WTC11 (cell line): ENCODE data around the gene MID2. TPM values are rescaled to one million over a fixed set of nuclear protein-coding genes. Genes with fewer than 3 reads are reported as not detected.

Source experiments
- ATAC-seq: fragments of 200-7000 bp; cut with Tn5 transposase; 2 replicates; pipeline ENCODE4 v1.10.0; 2021; ENCODE audit warnings: mild to moderate bottlenecking, moderate library complexity
- CTCF ChIA-PET: fragments of 300-600 bp; sonication (Branson Sonifier 250); formaldehyde crosslinking; loops from one replicate; lab custom pipeline; 2021; ENCODE audit warnings: antibody characterized with exemption; lab: Charles Lee
- POLR2A ChIA-PET: fragments of 350-600 bp; sonication (Branson Sonifier 250); formaldehyde crosslinking; loops from one replicate; lab custom pipeline; 2021; ENCODE audit warnings: antibody characterized with exemption; lab: Charles Lee
- DNase-seq: peaks from one replicate; pipeline ENCODE4 v3.0.0; 2021; ENCODE audit warnings: low spot score
- H3K27ac Mint-ChIP-seq: 2 replicates; pipeline ENCODE4 v1.8.0; 2021; ENCODE audit warnings: mixed read lengths
- H3K27me3 Mint-ChIP-seq: 2 replicates; pipeline ENCODE4 v1.8.0; 2021; ENCODE audit warnings: low read depth, mild to moderate bottlenecking, moderate library complexity, mixed read lengths
- H3K36me3 Mint-ChIP-seq: 2 replicates; pipeline ENCODE4 v1.8.0; 2021; ENCODE audit warnings: mixed read lengths
- H3K4me1 Mint-ChIP-seq: 2 replicates; pipeline ENCODE4 v1.8.0; 2022; ENCODE audit warnings: mixed read lengths
- H3K4me3 Mint-ChIP-seq: 2 replicates; pipeline ENCODE4 v1.8.0; 2021; ENCODE audit warnings: mild to moderate bottlenecking, moderate library complexity, mixed read lengths
- H3K9me3 Mint-ChIP-seq: 2 replicates; pipeline ENCODE4 v1.8.0; 2021; ENCODE audit warnings: mixed read lengths
- ESRRA ChIP-seq: sonication (generic); formaldehyde crosslinking; IDR thresholded peaks from 2 replicates; pipeline ENCODE4 v1.8.1; 2022; ENCODE audit warnings: mild to moderate bottlenecking, missing genetic modification reagents, borderline replicate concordance
- FOXP1 ChIP-seq: sonication (generic); formaldehyde crosslinking; IDR thresholded peaks from 2 replicates; pipeline ENCODE4 v1.8.0; 2022; ENCODE audit warnings: missing genetic modification reagents, mild to moderate bottlenecking, moderate library complexity, borderline replicate concordance
- JAZF1 ChIP-seq: fragments of 250-450 bp; sonication (Bioruptor Pico); IDR thresholded peaks from 2 replicates; pipeline ENCODE4 v1.9.0; 2021; ENCODE audit warnings: moderate library complexity, mild to moderate bottlenecking, inconsistent platforms
- JUN ChIP-seq: sonication (generic); formaldehyde crosslinking; IDR thresholded peaks from 2 replicates; pipeline ENCODE4 v1.8.0; 2023; ENCODE audit warnings: mild to moderate bottlenecking, missing genetic modification reagents
- SMAD3 ChIP-seq: sonication (generic); formaldehyde crosslinking; IDR thresholded peaks from 2 replicates; pipeline ENCODE4 v1.8.0; 2022; ENCODE audit warnings: missing genetic modification reagents, mild to moderate bottlenecking, borderline replicate concordance
- ZNF317 ChIP-seq: sonication (generic); formaldehyde crosslinking; IDR thresholded peaks from 2 replicates; pipeline ENCODE4 v1.8.1; 2023; ENCODE audit warnings: low read depth, mild to moderate bottlenecking, moderate library complexity, missing genetic modification reagents, borderline replicate concordance
- total RNA-seq: library from RNA; stranded (reverse); gene quantifications from 3 replicates; pipeline ENCODE4 v1.2.3, GENCODE V29; 2021
- TF ChIP-seq, protein P1 (sequence below): sonication (generic); formaldehyde crosslinking; IDR thresholded peaks from 2 replicates; pipeline ENCODE4 v1.8.0; 2023; ENCODE audit warnings: missing genetic modification reagents
- TF ChIP-seq, protein P2 (sequence below): sonication (generic); formaldehyde crosslinking; IDR thresholded peaks from 2 replicates; pipeline ENCODE4 v1.8.1; 2022; ENCODE audit warnings: low read depth, missing genetic modification reagents, borderline replicate concordance
- TF ChIP-seq, protein P3 (sequence below): sonication (generic); formaldehyde crosslinking; IDR thresholded peaks from 2 replicates; pipeline ENCODE4 v1.8.1; 2022; ENCODE audit warnings: mild to moderate bottlenecking, moderate library complexity, missing genetic modification reagents
- TF ChIP-seq, protein P4 (sequence below): fragments of 250-450 bp; sonication (Bioruptor Pico); IDR thresholded peaks from 2 replicates; pipeline ENCODE4 v1.9.0; 2021; ENCODE audit warnings: mild to moderate bottlenecking, borderline replicate concordance
- TF ChIP-seq, protein P5 (sequence below): sonication (generic); formaldehyde crosslinking; IDR thresholded peaks from 2 replicates; pipeline ENCODE4 v1.8.1; 2022; ENCODE audit warnings: low read depth, mild to moderate bottlenecking, moderate library complexity, missing genetic modification reagents, borderline replicate concordance
- TF ChIP-seq, protein P6 (sequence below): sonication (generic); formaldehyde crosslinking; IDR thresholded peaks from 2 replicates; pipeline ENCODE4 v1.8.1; 2022; ENCODE audit warnings: mild to moderate bottlenecking, missing genetic modification reagents, moderate library complexity, borderline replicate concordance
- TF ChIP-seq, protein P7 (sequence below): sonication (generic); formaldehyde crosslinking; IDR thresholded peaks from 2 replicates; pipeline ENCODE4 v1.8.1; 2023; ENCODE audit warnings: mild to moderate bottlenecking, moderate library complexity, missing genetic modification reagents

MID2 gene
- total RNA-seq, 1 experiment from 2014 or later: 6.4 TPM

DNA sequence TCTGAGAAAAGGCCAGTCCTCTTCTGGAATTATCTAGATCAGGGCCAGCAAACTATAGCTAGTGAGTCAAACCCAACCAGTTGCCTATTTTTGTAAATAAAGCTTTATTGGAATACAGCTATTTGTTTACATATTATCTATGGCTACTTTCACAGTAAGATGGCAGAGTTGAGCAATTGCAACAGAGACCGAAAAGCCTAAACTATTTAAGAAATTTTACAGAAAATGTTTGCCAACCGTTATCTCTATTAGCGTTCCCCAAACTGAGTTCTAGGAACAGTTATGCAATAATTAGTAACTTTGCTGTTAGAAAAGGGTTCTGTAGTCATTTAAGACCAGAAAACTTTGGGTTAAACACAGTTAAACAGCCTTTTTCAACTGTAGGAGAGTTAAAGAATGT lies 146.0 kb downstream of the MID2 start:
- CTCF ChIA-PET: no interaction called here
- no peaks in the 10 kb centered on the region for H3K27me3 Mint-ChIP-seq
- no peak for DNase-seq

More for the DNA sequence above, 146.0 kb downstream of the MID2 start:
- POLR2A ChIA-PET: no interaction called here
- H3K9me3 Mint-ChIP-seq: peaks cover 4% of the 10 kb centered on the region; the same call in 1 of the 2 replicates
- H3K4me1 Mint-ChIP-seq: peaks cover 26% of the 10 kb centered on the region
- H3K27ac Mint-ChIP-seq: no peak overlapping the region
- no peak for TF ChIP-seq JUN
- no peak for TF ChIP-seq ESRRA (CRISPR knock-in tag)
- TF ChIP-seq, protein P1, sequence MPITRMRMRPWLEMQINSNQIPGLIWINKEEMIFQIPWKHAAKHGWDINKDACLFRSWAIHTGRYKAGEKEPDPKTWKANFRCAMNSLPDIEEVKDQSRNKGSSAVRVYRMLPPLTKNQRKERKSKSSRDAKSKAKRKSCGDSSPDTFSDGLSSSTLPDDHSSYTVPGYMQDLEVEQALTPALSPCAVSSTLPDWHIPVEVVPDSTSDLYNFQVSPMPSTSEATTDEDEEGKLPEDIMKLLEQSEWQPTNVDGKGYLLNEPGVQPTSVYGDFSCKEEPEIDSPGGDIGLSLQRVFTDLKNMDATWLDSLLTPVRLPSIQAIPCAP (CRISPR knock-in tag): no peak
- TF ChIP-seq, protein P2, sequence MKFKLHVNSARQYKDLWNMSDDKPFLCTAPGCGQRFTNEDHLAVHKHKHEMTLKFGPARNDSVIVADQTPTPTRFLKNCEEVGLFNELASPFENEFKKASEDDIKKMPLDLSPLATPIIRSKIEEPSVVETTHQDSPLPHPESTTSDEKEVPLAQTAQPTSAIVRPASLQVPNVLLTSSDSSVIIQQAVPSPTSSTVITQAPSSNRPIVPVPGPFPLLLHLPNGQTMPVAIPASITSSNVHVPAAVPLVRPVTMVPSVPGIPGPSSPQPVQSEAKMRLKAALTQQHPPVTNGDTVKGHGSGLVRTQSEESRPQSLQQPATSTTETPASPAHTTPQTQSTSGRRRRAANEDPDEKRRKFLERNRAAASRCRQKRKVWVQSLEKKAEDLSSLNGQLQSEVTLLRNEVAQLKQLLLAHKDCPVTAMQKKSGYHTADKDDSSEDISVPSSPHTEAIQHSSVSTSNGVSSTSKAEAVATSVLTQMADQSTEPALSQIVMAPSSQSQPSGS (CRISPR knock-in tag): no peak
- TF ChIP-seq, protein P3, sequence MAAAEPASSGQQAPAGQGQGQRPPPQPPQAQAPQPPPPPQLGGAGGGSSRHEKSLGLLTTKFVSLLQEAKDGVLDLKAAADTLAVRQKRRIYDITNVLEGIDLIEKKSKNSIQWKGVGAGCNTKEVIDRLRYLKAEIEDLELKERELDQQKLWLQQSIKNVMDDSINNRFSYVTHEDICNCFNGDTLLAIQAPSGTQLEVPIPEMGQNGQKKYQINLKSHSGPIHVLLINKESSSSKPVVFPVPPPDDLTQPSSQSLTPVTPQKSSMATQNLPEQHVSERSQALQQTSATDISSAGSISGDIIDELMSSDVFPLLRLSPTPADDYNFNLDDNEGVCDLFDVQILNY (CRISPR knock-in tag): no peak
- TF ChIP-seq ZNF317 (CRISPR knock-in tag): no peak
- TF ChIP-seq, protein P4, sequence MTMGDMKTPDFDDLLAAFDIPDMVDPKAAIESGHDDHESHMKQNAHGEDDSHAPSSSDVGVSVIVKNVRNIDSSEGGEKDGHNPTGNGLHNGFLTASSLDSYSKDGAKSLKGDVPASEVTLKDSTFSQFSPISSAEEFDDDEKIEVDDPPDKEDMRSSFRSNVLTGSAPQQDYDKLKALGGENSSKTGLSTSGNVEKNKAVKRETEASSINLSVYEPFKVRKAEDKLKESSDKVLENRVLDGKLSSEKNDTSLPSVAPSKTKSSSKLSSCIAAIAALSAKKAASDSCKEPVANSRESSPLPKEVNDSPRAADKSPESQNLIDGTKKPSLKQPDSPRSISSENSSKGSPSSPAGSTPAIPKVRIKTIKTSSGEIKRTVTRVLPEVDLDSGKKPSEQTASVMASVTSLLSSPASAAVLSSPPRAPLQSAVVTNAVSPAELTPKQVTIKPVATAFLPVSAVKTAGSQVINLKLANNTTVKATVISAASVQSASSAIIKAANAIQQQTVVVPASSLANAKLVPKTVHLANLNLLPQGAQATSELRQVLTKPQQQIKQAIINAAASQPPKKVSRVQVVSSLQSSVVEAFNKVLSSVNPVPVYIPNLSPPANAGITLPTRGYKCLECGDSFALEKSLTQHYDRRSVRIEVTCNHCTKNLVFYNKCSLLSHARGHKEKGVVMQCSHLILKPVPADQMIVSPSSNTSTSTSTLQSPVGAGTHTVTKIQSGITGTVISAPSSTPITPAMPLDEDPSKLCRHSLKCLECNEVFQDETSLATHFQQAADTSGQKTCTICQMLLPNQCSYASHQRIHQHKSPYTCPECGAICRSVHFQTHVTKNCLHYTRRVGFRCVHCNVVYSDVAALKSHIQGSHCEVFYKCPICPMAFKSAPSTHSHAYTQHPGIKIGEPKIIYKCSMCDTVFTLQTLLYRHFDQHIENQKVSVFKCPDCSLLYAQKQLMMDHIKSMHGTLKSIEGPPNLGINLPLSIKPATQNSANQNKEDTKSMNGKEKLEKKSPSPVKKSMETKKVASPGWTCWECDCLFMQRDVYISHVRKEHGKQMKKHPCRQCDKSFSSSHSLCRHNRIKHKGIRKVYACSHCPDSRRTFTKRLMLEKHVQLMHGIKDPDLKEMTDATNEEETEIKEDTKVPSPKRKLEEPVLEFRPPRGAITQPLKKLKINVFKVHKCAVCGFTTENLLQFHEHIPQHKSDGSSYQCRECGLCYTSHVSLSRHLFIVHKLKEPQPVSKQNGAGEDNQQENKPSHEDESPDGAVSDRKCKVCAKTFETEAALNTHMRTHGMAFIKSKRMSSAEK (CRISPR knock-in tag): no peak
- TF ChIP-seq FOXP1 (CRISPR knock-in tag): no peak
- TF ChIP-seq, protein P5, sequence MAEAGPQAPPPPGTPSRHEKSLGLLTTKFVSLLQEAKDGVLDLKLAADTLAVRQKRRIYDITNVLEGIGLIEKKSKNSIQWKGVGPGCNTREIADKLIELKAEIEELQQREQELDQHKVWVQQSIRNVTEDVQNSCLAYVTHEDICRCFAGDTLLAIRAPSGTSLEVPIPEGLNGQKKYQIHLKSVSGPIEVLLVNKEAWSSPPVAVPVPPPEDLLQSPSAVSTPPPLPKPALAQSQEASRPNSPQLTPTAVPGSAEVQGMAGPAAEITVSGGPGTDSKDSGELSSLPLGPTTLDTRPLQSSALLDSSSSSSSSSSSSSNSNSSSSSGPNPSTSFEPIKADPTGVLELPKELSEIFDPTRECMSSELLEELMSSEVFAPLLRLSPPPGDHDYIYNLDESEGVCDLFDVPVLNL: no peak
- TF ChIP-seq, protein P6, sequence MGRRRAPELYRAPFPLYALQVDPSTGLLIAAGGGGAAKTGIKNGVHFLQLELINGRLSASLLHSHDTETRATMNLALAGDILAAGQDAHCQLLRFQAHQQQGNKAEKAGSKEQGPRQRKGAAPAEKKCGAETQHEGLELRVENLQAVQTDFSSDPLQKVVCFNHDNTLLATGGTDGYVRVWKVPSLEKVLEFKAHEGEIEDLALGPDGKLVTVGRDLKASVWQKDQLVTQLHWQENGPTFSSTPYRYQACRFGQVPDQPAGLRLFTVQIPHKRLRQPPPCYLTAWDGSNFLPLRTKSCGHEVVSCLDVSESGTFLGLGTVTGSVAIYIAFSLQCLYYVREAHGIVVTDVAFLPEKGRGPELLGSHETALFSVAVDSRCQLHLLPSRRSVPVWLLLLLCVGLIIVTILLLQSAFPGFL (CRISPR knock-in tag): no peak
- no peak for TF ChIP-seq SMAD3 (CRISPR knock-in tag)
- TF ChIP-seq, protein P7, sequence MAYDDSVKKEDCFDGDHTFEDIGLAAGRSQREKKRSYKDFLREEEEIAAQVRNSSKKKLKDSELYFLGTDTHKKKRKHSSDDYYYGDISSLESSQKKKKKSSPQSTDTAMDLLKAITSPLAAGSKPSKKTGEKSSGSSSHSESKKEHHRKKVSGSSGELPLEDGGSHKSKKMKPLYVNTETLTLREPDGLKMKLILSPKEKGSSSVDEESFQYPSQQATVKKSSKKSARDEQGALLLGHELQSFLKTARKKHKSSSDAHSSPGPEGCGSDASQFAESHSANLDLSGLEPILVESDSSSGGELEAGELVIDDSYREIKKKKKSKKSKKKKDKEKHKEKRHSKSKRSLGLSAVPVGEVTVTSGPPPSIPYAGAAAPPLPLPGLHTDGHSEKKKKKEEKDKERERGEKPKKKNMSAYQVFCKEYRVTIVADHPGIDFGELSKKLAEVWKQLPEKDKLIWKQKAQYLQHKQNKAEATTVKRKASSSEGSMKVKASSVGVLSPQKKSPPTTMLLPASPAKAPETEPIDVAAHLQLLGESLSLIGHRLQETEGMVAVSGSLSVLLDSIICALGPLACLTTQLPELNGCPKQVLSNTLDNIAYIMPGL (CRISPR knock-in tag): no peak
- no peak for TF ChIP-seq JAZF1 (CRISPR knock-in tag)
- no peak overlapping the region for H3K4me3 Mint-ChIP-seq
- peaks cover 18% of the 10 kb centered on the region for H3K36me3 Mint-ChIP-seq
- ATAC-seq: no peak

Other genes with a start within 250 kb of the MID2 start
- 106 to 126 TPM (median 107 TPM) in 3 replicates for gene PRPS1, start 197.4 kb upstream of the MID2 start, total RNA-seq
- 14.5 to 15.9 TPM (median 15.7 TPM) in 3 replicates for gene TSC22D3, start 50.1 kb upstream of the MID2 start, total RNA-seq
- gene NCBP2L, start 48.1 kb upstream of the MID2 start, total RNA-seq: 0.20 TPM in 1 of 3 replicates, not detected in the others
- gene TEX13B, start 156.5 kb downstream of the MID2 start, total RNA-seq: 3.4 to 3.9 TPM (median 3.4 TPM) in 3 replicates
- gene VSIG1, start 219.2 kb downstream of the MID2 start, total RNA-seq: 0.73 to 1.2 TPM (median 0.76 TPM) in 3 replicates